HepG2 (cell line): ENCODE results near the gene FAM9C. TPM values are rescaled to one million over a fixed set of nuclear protein-coding genes. Genes with fewer than 3 reads are reported as not detected.

Source experiments
- ATAC-seq: fragments of 200-7000 bp; cut with Tn5 transposase; 3 replicates; pipeline ENCODE4 v1.9.1; 2020; ENCODE audit warnings: mild to moderate bottlenecking, moderate library complexity
- BruUV-seq: library from RNA; stranded (reverse); fragments of 400-500 nt; replicated peaks from 2 replicates; lab custom pipeline; 2021; lab: Mats Ljungman, UMichigan
- CTCF ChIA-PET: fragments of 300-600 bp; formaldehyde crosslinking; extraction: SDS; loops from one replicate; lab custom pipeline; 2021; ENCODE audit warnings: low total read pairs, inconsistent platforms, low intra/inter-chr PET ratio; lab: Yijun Ruan, JAX
- POLR2A ChIA-PET: fragments of 350-600 bp; sonication (Branson Sonifier 250); formaldehyde crosslinking; loops from one replicate; lab custom pipeline; 2020; ENCODE audit warnings: antibody characterized with exemption, inconsistent platforms; lab: Yijun Ruan, JAX
- DNase-seq: peaks from one replicate; pipeline ENCODE4 v3.0.0-alpha.2; 2015; ENCODE audit warnings: low spot score
- FAIRE-seq: peaks from 3 replicates; lab custom pipeline; 2011; peaks lifted over from hg19 to GRCh38; lab: Jason Lieb, UNC
- H2AFZ ChIP-seq: one replicate; pipeline ENCODE4 v1.6.1; 2011; ENCODE audit warnings: low read length, inconsistent platforms
- H3K27ac ChIP-seq: fragments of 300-600 bp; 3 replicates; pipeline ENCODE4 v1.8.0; 2011; ENCODE audit warnings: mixed run types, mild to moderate bottlenecking, mixed read lengths, low read length, inconsistent platforms; ENCODE audit not compliant: insufficient read depth; ENCODE audit errors: extremely low read length
- H3K27me3 ChIP-seq, 2 experiments: fragments of 200-600 bp in 1 of 2; 2 replicates in 1 of 2; 3 replicates in 1 of 2; pipeline versions ENCODE4 v1.6.0 to v1.8.0; 2011; ENCODE audit warnings: low read length in 2 of 2, mild to moderate bottlenecking in 2 of 2, moderate library complexity in 2 of 2, inconsistent platforms in 1 of 2; ENCODE audit not compliant: insufficient read depth in 2 of 2, control insufficient read depth in 1 of 2
- H3K36me3 ChIP-seq, 2 experiments: fragments of 200-600 bp in 1 of 2; replicated peaks in 1 of 2; 2 replicates in 1 of 2; 3 replicates in 1 of 2; pipeline versions ENCODE4 v1.5.1 to v1.8.0; 2011; ENCODE audit warnings: low read length in 2 of 2, inconsistent platforms in 1 of 2; ENCODE audit not compliant: insufficient read depth in 2 of 2, control insufficient read depth in 1 of 2
- H3K4me1 ChIP-seq: 2 replicates; pipeline ENCODE4 v1.5.1; 2012; ENCODE audit warnings: low read length, inconsistent platforms; ENCODE audit not compliant: insufficient read depth
- H3K4me2 ChIP-seq: 2 replicates; pipeline ENCODE4 v1.6.0; 2011; ENCODE audit warnings: low read depth, low read length, inconsistent platforms
- H3K4me3 ChIP-seq, 3 experiments: fragments of 200-600 bp in 1 of 3; sonication (generic), shearing (Covaris generic) in 1 of 3; replicated peaks in 1 of 3; 2 replicates each; pipeline ENCODE4 v1.5.1; 2011 to 2016; ENCODE audit warnings: low read length in 3 of 3, inconsistent platforms in 2 of 3, low read depth in 2 of 3, mild to moderate bottlenecking in 2 of 3, control low read depth in 1 of 3, mixed read lengths in 1 of 3; ENCODE audit not compliant: insufficient read depth in 1 of 3
- H3K79me2 ChIP-seq: one replicate; pipeline ENCODE4 v1.6.1; 2011; ENCODE audit warnings: low read length, inconsistent platforms; ENCODE audit not compliant: insufficient read depth
- H3K9ac ChIP-seq: 2 replicates; pipeline ENCODE4 v1.6.0; 2011; ENCODE audit warnings: mild to moderate bottlenecking, low read depth, low read length, inconsistent platforms; ENCODE audit not compliant: insufficient read depth
- H3K9me3 ChIP-seq: 2 replicates; pipeline ENCODE4 v1.5.1; 2012; ENCODE audit warnings: mild to moderate bottlenecking, low read length
- H4K20me1 ChIP-seq: 2 replicates; pipeline ENCODE4 v1.6.0; 2011; ENCODE audit warnings: inconsistent platforms, mild to moderate bottlenecking, low read length, moderate library complexity; ENCODE audit not compliant: insufficient read depth
- HDAC2 ChIP-seq: sonication (generic); formaldehyde crosslinking; IDR thresholded peaks from 2 replicates; pipeline ENCODE4 v1.4.0; 2020; ENCODE audit warnings: missing genetic modification reagents
- MAFK ChIP-seq, 2 experiments: IDR thresholded peaks in 1 of 2; conservative IDR thresholded peaks in 1 of 2; 2 replicates each; pipeline ENCODE4 v1.6.1; 2011; ENCODE audit warnings: improper control_type of control experiment in 2 of 2, low read length in 2 of 2
- ZNF235 ChIP-seq: sonication (generic); formaldehyde crosslinking; IDR thresholded peaks from 2 replicates; pipeline ENCODE4 v1.8.1; 2023; ENCODE audit warnings: mild to moderate bottlenecking, missing genetic modification reagents, borderline replicate concordance
- ZNF460 ChIP-seq: sonication (generic); formaldehyde crosslinking; IDR thresholded peaks from 2 replicates; pipeline ENCODE4 v1.5.1; 2020; ENCODE audit warnings: missing genetic modification reagents, mild to moderate bottlenecking, borderline replicate concordance
- ZNF572 ChIP-seq: sonication (generic); formaldehyde crosslinking; IDR thresholded peaks from 2 replicates; pipeline ENCODE4 v1.5.1; 2020; ENCODE audit warnings: mild to moderate bottlenecking, missing genetic modification reagents
- WGBS: methylation state at CpG from one replicate; pipeline ENCODE4 v1.1.6; 2017; ENCODE audit warnings: low lambda C conversion rate; 5-methylcytosine and 5-hydroxymethylcytosine counted together
- in situ Hi-C: cut with HindIII; loops from 2 replicates; pipeline ENCODE4 v1.10.0; 2017; ENCODE audit warnings: low pct_unique_long_range_greater_than_20kb; ENCODE audit not compliant: extremely low pct_ligation_motif_present
- intact Hi-C: fragments of 100-400 bp; cut with micrococcal nuclease; formaldehyde crosslinking; loops from one replicate; pipeline ENCODE4 v1.10.0; 2022; ENCODE audit not compliant: unreplicated experiment
- polyA plus RNA-seq, 8 experiments: library from polyadenylated mRNA; depleted of rRNA in 3 of 8; stranded (reverse) in 7 of 8; unstranded in 1 of 8; fragments of >200 nt; fragmentation: Illumina TruSeq in 4 of 8; extraction: Trizol in 4 of 8; gene quantifications; 2 replicates each; pipeline versions ENCODE4 v1.2.1 to v1.2.3, GENCODE V29; 2011 to 2016; ENCODE audit warnings: low read depth in 4 of 8, missing spikeins in 1 of 8, mixed read lengths in 1 of 8; ENCODE audit not compliant: insufficient read depth in 1 of 8
- total RNA-seq, 5 experiments: library from RNA; depleted of rRNA; stranded (reverse); fragments of >200 nt; fragmentation: Illumina TruSeq; extraction: Trizol; gene quantifications; 2 replicates each; pipeline ENCODE4 v1.2.3, GENCODE V29; 2016; ENCODE audit warnings: low read depth in 1 of 5
- TF ChIP-seq, protein P1 (sequence below): sonication (generic); formaldehyde crosslinking; IDR thresholded peaks from 2 replicates; pipeline ENCODE4 v1.5.1; 2020; ENCODE audit warnings: mild to moderate bottlenecking, missing genetic modification reagents, borderline replicate concordance

FAM9C gene
- total and polyA plus RNA-seq, 2 of the 13 experiments (the other 11 are each of a cell fraction or from before 2014, with no cell fraction given): not detected

DNA sequence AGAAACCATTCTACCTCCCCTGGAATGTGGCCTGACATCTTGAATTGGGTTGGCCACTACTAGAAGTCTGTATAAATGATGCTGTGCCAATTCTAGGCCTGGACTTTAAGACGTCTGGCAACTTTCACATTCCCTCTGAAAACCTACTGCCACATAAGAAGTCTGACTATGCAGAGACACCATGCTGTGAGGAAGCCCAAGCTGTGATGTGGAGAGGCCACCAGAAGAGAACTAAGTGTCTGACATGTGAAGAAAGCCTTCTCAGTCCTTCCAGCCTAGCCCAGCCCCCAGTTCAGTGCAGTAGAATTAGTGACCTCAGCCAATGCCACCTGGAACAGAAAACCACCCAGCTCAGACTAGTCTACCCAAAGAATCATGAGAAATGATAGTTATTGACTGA lies 24.2 kb upstream of the FAM9C start:
- CTCF ChIA-PET: no interaction called here
- H4K20me1 ChIP-seq: no peaks in the 10 kb centered on the region
- intact Hi-C loops: no loop called here
- no peak overlapping the region for H2AFZ ChIP-seq
- no peaks in the 10 kb centered on the region for H3K9me3 ChIP-seq
- H3K36me3 ChIP-seq: no peaks in the 10 kb centered on the region
- H3K4me1 ChIP-seq: no peaks in the 10 kb centered on the region
- no peak overlapping the region for H3K4me2 ChIP-seq
- no peak overlapping the region for H3K9ac ChIP-seq
- H3K4me3 ChIP-seq: no peak overlapping the region
- POLR2A ChIA-PET: no interaction called here
- H3K79me2 ChIP-seq: no peaks in the 10 kb centered on the region
- DNase-seq (no peak), ATAC-seq (no peak), FAIRE-seq (no peak)
- TF ChIP-seq ZNF235 (no peak), ZNF460 (CRISPR knock-in tag) (no peak), MAFK (conservative IDR thresholded peaks at IDR 0.05 in 1 of 2, IDR thresholded peaks at IDR 0.05 in 1 of 2; ENCODE audit: low read length in 2 of 2) (no peak), HDAC2 (CRISPR knock-in tag) (no peak)
- no peak overlapping the region for H3K27ac ChIP-seq
- H3K27me3 ChIP-seq: no peaks in the 10 kb centered on the region
- 0% methylated on average over 1 of the region's 1 CpG for WGBS
- in situ Hi-C loops: loop anchor here (25.0 kb wide), 1 partner anchor 419 kb away; no protein-coding TSS in a partner anchor
- no TSS peak for BruUV-seq

DNA sequence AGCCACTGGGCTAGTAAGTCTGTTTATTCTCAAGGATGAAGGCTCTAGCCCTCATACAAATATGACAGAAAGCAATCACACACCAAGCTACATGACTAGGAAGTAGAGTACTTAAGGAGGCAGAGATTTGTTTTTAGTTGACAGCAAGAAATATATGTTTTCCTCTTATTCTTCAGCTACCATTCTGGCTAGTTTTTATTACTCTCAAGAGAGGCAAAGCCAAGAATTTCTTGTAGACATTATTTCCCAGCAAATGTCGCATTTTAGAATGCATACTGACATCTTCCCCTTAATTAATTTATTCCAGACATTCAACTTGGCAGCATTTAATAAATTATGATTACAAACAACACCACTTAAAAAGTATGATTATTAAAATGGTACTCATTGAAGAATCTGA lies 23.4 kb upstream of the FAM9C start:
- Histone ChIP-seq H3K9ac (no peak overlapping the region), H3K27ac (no peak overlapping the region), H3K4me2 (no peak overlapping the region), H3K9me3 (no peaks in the 10 kb centered on the region), H4K20me1 (no peaks in the 10 kb centered on the region), H2AFZ (no peak overlapping the region), H3K4me1 (no peaks in the 10 kb centered on the region), H3K36me3 (no peaks in the 10 kb centered on the region), H3K27me3 (no peaks in the 10 kb centered on the region), H3K79me2 (no peaks in the 10 kb centered on the region), H3K4me3 (no peak overlapping the region)
- in situ Hi-C loops: loop anchor here (25.0 kb wide), 1 partner anchor 420 kb away; no protein-coding TSS in a partner anchor
- ATAC-seq (no peak), DNase-seq (no peak), FAIRE-seq (no peak)
- WGBS: 70% methylated on average over 1 of the region's 1 CpG
- intact Hi-C loops: no loop called here
- POLR2A ChIA-PET: no interaction called here
- TF ChIP-seq, protein P1, sequence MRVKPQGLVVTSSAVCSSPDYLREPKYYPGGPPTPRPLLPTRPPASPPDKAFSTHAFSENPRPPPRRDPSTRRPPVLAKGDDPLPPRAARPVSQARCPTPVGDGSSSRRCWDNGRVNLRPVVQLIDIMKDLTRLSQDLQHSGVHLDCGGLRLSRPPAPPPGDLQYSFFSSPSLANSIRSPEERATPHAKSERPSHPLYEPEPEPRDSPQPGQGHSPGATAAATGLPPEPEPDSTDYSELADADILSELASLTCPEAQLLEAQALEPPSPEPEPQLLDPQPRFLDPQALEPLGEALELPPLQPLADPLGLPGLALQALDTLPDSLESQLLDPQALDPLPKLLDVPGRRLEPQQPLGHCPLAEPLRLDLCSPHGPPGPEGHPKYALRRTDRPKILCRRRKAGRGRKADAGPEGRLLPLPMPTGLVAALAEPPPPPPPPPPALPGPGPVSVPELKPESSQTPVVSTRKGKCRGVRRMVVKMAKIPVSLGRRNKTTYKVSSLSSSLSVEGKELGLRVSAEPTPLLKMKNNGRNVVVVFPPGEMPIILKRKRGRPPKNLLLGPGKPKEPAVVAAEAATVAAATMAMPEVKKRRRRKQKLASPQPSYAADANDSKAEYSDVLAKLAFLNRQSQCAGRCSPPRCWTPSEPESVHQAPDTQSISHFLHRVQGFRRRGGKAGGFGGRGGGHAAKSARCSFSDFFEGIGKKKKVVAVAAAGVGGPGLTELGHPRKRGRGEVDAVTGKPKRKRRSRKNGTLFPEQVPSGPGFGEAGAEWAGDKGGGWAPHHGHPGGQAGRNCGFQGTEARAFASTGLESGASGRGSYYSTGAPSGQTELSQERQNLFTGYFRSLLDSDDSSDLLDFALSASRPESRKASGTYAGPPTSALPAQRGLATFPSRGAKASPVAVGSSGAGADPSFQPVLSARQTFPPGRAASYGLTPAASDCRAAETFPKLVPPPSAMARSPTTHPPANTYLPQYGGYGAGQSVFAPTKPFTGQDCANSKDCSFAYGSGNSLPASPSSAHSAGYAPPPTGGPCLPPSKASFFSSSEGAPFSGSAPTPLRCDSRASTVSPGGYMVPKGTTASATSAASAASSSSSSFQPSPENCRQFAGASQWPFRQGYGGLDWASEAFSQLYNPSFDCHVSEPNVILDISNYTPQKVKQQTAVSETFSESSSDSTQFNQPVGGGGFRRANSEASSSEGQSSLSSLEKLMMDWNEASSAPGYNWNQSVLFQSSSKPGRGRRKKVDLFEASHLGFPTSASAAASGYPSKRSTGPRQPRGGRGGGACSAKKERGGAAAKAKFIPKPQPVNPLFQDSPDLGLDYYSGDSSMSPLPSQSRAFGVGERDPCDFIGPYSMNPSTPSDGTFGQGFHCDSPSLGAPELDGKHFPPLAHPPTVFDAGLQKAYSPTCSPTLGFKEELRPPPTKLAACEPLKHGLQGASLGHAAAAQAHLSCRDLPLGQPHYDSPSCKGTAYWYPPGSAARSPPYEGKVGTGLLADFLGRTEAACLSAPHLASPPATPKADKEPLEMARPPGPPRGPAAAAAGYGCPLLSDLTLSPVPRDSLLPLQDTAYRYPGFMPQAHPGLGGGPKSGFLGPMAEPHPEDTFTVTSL (CRISPR knock-in tag): no peak
- TF ChIP-seq ZNF572 (CRISPR knock-in tag): no peak
- CTCF ChIA-PET: no interaction called here
- no TSS peak for BruUV-seq
